ENCODE measurements around the gene MRPL49. TPM values are rescaled to one million over a fixed set of nuclear protein-coding genes. Genes with fewer than 3 reads are reported as not detected.
A peak's percentile ranks its signal among the peaks of the same experiment; 100 is the strongest.

MRPL49 gene
- total and polyA plus RNA-seq, 9 of the 15 experiments (the other 6 are each of a cell fraction or from before 2014, with no cell fraction given), result 74.3 to 132 (median 91.2) TPM

DNA sequence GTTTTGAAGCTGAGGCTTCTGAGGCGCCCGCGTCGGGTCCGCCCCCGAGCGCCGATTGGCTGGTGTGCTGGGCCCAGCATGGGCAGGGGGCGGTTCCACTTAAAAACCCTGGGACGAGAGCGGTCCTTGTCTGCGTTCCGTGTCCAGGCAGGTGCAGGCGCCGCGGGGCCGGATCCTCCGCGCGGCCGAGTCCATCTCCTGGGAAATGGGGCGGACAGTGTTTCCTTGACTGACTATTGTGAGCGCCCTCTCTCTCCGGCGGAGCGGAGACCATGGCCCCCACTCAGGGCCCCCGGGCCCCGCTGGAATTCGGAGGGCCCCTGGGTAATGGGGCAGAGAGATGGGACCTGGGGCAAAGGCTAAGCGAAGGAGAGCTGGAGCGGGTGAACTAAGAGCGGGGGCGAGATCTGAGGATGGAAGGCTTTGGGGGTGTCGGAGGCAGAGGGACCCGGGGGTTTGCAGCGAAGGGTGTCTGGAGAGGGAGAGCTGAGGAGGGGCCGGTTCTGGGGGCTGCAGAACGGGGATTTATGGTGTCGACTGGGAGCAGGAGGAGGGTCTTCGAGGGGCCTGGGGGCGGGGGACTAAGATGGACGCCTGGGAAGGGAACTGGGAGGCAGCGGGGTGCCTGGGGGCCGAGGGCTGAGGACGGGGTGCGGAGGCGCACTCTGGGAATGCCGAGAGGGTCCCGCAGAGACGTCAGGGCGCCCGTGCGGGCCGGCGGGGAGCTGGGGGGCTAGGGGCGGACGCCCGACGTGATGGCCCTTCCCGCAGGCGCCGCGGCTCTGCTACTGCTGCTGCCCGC, 10.2 kb upstream of the MRPL49 start, which contains the start of gene TM7SF2 (continued):
- TF ChIP-seq, protein P1, sequence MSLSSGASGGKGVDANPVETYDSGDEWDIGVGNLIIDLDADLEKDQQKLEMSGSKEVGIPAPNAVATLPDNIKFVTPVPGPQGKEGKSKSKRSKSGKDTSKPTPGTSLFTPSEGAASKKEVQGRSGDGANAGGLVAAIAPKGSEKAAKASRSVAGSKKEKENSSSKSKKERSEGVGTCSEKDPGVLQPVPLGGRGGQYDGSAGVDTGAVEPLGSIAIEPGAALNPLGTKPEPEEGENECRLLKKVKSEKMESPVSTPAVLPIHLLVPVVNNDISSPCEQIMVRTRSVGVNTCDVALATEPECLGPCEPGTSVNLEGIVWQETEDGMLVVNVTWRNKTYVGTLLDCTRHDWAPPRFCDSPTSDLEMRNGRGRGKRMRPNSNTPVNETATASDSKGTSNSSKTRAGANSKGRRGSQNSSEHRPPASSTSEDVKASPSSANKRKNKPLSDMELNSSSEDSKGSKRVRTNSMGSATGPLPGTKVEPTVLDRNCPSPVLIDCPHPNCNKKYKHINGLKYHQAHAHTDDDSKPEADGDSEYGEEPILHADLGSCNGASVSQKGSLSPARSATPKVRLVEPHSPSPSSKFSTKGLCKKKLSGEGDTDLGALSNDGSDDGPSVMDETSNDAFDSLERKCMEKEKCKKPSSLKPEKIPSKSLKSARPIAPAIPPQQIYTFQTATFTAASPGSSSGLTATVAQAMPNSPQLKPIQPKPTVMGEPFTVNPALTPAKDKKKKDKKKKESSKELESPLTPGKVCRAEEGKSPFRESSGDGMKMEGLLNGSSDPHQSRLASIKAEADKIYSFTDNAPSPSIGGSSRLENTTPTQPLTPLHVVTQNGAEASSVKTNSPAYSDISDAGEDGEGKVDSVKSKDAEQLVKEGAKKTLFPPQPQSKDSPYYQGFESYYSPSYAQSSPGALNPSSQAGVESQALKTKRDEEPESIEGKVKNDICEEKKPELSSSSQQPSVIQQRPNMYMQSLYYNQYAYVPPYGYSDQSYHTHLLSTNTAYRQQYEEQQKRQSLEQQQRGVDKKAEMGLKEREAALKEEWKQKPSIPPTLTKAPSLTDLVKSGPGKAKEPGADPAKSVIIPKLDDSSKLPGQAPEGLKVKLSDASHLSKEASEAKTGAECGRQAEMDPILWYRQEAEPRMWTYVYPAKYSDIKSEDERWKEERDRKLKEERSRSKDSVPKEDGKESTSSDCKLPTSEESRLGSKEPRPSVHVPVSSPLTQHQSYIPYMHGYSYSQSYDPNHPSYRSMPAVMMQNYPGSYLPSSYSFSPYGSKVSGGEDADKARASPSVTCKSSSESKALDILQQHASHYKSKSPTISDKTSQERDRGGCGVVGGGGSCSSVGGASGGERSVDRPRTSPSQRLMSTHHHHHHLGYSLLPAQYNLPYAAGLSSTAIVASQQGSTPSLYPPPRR (CRISPR knock-in tag; IDR thresholded peaks at IDR 0.05; ENCODE audit: borderline replicate concordance), result no peak
- TF ChIP-seq HNRNPLL (IDR thresholded peaks at IDR 0.05; ENCODE audit: low read depth, low read length, poor library complexity, severe bottlenecking), result peak; percentile 37
- TF ChIP-seq DNMT1 (IDR thresholded peaks at IDR 0.05), result no peak
- TF ChIP-seq, protein P2, sequence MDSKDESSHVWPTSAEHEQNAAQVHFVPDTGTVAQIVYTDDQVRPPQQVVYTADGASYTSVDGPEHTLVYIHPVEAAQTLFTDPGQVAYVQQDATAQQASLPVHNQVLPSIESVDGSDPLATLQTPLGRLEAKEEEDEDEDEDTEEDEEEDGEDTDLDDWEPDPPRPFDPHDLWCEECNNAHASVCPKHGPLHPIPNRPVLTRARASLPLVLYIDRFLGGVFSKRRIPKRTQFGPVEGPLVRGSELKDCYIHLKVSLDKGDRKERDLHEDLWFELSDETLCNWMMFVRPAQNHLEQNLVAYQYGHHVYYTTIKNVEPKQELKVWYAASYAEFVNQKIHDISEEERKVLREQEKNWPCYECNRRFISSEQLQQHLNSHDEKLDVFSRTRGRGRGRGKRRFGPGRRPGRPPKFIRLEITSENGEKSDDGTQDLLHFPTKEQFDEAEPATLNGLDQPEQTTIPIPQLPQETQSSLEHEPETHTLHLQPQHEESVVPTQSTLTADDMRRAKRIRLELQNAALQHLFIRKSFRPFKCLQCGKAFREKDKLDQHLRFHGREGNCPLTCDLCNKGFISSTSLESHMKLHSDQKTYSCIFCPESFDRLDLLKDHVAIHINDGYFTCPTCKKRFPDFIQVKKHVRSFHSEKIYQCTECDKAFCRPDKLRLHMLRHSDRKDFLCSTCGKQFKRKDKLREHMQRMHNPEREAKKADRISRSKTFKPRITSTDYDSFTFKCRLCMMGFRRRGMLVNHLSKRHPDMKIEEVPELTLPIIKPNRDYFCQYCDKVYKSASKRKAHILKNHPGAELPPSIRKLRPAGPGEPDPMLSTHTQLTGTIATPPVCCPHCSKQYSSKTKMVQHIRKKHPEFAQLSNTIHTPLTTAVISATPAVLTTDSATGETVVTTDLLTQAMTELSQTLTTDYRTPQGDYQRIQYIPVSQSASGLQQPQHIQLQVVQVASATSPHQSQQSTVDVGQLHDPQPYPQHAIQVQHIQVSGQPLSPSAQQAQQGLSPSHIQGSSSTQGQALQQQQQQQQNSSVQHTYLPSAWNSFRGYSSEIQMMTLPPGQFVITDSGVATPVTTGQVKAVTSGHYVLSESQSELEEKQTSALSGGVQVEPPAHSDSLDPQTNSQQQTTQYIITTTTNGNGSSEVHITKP (IDR thresholded peaks at IDR 0.05; ENCODE audit: partially characterized antibody), result peak; percentile 87
- no peak for TF ChIP-seq ZNF695 (CRISPR knock-in tag; IDR thresholded peaks at IDR 0.05)
- TF ChIP-seq PKNOX1 (IDR thresholded peaks at IDR 0.05), result no peak
- TF ChIP-seq, protein P3, sequence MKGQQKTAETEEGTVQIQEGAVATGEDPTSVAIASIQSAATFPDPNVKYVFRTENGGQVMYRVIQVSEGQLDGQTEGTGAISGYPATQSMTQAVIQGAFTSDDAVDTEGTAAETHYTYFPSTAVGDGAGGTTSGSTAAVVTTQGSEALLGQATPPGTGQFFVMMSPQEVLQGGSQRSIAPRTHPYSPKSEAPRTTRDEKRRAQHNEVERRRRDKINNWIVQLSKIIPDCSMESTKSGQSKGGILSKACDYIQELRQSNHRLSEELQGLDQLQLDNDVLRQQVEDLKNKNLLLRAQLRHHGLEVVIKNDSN (CRISPR knock-in tag; IDR thresholded peaks at IDR 0.05), result no peak
- TF ChIP-seq, protein P4, sequence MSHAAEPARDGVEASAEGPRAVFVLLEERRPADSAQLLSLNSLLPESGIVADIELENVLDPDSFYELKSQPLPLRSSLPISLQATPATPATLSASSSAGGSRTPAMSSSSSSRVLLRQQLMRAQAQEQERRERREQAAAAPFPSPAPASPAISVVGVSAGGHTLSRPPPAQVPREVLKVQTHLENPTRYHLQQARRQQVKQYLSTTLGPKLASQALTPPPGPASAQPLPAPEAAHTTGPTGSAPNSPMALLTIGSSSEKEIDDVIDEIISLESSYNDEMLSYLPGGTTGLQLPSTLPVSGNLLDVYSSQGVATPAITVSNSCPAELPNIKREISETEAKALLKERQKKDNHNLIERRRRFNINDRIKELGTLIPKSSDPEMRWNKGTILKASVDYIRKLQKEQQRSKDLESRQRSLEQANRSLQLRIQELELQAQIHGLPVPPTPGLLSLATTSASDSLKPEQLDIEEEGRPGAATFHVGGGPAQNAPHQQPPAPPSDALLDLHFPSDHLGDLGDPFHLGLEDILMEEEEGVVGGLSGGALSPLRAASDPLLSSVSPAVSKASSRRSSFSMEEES (CRISPR knock-in tag; IDR thresholded peaks at IDR 0.05), result no peak
- TF ChIP-seq THAP12 (CRISPR knock-in tag; IDR thresholded peaks at IDR 0.05), result no peak
- TF ChIP-seq ARNT (IDR thresholded peaks at IDR 0.05), result 0 out of 4 replicates have a peak, but pooled peaks of 1 of the 2 experiments have one; percentile 41
